SW480 (cell line): Measurements from ENCODE around the gene HNRNPM.
"Not testable (repeated sequence)": the region's sequence is repeated elsewhere in the genome, so short reads cannot be mapped to it uniquely, and the experiment has no call there.

ENCODE experiments used
- DNase-seq: peaks from one replicate; pipeline ENCODE4 v3.0.0-alpha.2; 2016; ENCODE audit warnings: low spot score

Gene HNRNPM, protein sequence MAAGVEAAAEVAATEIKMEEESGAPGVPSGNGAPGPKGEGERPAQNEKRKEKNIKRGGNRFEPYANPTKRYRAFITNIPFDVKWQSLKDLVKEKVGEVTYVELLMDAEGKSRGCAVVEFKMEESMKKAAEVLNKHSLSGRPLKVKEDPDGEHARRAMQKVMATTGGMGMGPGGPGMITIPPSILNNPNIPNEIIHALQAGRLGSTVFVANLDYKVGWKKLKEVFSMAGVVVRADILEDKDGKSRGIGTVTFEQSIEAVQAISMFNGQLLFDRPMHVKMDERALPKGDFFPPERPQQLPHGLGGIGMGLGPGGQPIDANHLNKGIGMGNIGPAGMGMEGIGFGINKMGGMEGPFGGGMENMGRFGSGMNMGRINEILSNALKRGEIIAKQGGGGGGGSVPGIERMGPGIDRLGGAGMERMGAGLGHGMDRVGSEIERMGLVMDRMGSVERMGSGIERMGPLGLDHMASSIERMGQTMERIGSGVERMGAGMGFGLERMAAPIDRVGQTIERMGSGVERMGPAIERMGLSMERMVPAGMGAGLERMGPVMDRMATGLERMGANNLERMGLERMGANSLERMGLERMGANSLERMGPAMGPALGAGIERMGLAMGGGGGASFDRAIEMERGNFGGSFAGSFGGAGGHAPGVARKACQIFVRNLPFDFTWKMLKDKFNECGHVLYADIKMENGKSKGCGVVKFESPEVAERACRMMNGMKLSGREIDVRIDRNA

GRCh38 chr19:8444677-8445487 lies at the start of gene HNRNPM:
Gene HNRNPM (plus strand): TSS chr19:8444975. CDS start chr19:8444999, 24 bp downstream.
- DNase-seq, result peak; percentile 97

DNA sequence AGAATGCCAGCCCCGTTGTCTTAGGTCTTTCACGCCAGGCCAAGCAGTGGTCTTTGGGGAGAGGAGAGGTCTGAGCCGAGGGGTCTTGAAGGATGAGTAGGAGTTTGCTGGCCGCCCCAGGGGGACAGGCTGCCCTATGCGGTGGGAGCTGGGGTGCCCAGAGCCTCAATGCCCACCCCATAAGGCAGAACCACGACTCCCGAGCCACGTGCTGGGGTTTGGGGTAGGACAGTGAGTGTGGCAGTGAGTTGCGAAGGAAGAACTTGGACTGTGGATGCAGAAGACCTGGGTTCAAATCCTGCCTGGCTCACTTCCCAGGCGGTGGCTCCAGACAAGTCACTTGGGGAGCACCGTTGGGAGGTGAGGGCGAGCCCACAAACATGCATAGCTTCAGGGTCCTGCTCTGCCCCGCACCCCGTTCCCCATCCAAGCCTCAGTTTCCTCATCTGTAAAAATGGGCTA lies 49.1 kb upstream of the HNRNPM start:
- DNase-seq, result no peak

DNA sequence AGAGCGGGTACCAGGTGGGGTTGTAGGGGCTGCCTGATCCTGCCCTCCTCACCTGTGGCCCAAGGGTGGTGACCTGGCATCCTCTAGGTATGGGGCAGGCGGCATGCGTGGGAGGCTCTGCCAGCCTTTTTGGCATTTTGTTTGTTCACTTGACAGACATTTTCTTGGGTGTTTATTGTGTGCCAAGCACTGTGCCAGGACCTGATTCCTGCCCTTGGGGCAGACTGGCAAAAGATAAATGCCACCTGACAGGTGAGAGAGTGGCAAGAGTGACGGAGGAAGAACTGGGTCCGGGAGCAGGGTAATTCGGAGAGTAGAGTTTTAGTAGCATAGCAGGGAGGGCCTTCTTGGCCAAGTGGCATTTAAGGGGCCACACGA lies 48.6 kb upstream of the HNRNPM start:
- DNase-seq, result no peak

DNA sequence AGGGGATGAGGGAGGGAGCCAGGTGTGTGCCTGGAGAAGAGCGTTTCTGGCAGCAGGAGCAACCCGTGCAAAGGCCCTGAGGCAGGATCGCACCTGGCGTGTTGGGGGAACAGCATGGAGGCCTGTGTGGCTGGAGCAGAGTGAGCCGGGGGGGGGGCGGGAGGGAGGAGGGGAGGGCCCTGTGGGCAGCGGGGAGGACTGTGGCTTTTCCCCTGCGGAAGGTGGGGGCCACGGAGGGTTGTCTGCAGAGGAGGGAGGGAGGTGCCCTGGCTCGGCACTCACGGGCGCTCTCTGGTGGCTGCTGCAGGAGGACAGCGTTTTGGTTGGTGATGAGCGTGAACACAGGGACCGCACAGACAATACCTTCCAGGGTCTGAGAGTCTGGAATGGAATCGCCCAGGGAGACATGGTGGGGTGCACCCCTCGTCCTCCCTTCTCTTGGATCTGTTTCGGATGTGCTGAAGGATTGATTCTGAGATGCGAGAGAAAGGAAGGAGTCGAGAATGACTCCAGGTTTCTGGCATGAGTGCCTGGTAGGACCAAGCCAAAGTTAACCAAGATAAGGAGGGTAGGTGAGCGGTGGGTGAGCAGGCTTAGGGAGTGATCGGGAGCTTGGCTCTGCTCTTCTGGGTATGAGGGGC lies 48.1 kb upstream of the HNRNPM start:
- peak; percentile 58 for DNase-seq

GRCh38 chr19:8397271-8397670 lies 47.5 kb upstream of the HNRNPM start:
- no peak for DNase-seq

DNA sequence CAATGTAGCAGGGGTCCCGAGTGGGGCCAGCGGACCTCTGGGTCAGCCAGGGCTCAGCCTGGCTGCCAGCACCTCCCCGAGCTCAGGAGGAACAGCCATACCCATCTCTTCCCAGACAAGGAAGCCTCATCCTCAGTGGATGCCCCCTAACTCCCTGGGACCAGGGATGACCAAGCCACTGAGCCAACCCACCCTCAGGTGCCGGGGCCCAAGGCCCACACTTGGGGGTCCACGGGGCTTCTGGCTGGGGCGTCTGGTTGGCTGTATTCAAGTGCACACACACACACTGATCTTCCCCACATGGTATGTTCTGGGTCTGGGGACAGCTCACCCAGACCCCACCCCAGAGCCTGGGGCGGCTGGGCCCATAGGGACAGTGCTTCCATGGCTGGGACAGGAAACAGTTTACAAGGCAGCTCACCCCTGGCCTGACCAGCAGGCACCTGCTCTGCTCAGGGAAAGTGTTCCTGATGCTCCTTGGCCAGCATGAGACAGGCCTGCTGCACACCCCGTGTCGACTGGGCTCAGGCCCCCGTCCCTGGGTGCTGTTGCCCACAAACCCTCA lies 46.9 kb upstream of the HNRNPM start:
- no peak for DNase-seq

GRCh38 chr19:8398311-8398771 lies 46.4 kb upstream of the HNRNPM start:
- no peak for DNase-seq

DNA sequence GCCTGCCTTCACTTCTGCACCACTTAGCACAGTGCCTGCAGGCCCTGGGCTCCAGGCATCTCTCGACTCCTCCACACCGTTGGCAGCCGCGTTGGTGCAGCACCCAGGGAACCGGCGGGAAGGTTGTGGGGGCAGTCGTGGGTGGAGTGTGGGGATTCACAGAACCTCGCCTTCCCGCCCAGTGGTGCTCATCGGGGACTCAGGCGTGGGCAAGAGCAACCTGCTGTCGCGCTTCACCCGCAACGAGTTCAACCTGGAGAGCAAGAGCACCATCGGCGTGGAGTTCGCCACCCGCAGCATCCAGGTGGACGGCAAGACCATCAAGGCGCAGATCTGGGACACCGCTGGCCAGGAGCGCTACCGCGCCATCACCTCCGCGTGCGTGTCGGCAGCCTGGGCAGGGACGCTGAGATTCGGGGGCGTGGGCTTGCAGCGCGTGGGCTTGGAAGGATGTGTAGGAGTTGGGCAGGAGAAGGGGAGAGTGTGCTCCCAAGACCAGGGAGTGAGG lies 45.0 kb upstream of the HNRNPM start:
- no peak for DNase-seq

- DNase-seq, result no peak
These were observed 42.8 kb upstream of the HNRNPM start for GRCh38 chr19:8401981-8402411.

DNA sequence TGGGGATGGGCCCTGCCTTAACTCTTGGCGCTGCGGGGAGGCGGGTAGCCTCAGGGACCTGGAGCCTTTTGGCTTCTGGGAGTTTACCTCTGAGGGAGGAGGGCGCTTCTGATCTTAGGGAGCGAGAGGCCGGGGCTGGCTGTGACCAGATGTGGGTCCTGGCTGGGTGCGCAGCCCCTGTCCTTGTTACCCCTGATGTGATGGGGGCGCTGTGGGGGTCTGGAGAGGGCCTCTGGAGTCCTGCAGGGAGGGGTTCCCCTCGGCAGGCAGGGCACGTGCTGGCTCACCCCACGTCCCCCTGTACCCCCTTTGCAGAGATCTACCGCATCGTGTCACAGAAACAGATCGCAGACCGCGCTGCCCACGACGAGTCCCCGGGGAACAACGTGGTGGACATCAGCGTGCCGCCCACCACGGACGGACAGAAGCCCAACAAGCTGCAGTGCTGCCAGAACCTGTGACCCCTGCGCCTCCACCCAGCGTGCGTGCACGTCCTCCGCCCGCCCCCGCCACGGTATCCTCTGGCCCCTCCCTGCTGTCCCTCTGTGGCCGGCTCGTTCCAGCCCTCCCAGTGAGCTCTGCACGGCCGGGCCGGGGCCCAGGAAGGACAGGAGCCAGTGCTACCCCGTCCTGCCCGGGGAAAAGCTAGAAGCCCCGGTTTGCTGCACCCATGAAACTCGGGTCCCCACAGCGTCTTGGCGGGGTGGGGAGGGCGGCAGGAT lies 41.5 kb upstream of the HNRNPM start:
- no peak for DNase-seq

DNA sequence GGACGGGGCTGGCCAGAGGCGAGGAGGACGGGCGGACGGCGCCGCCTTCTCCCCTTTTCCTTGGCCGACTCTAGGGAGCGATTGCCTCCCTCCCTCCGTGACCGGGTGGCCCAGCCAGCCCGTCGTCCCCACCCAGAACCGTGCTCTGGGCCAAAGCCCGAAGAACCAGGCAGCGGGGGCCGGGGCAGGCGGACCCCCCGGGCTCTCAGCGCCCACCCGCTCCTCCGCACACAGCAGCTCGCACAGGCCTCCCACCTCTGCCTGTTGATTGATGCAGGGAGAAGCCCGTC lies 41.0 kb upstream of the HNRNPM start:
- DNase-seq, result no peak

GRCh38 chr19:8404391-8405151 lies 40.2 kb upstream of the HNRNPM start:
- no peak for DNase-seq

GRCh38 chr19:8410718-8411117 lies 34.1 kb upstream of the HNRNPM start:
- not testable (repeated sequence) for DNase-seq

DNA sequence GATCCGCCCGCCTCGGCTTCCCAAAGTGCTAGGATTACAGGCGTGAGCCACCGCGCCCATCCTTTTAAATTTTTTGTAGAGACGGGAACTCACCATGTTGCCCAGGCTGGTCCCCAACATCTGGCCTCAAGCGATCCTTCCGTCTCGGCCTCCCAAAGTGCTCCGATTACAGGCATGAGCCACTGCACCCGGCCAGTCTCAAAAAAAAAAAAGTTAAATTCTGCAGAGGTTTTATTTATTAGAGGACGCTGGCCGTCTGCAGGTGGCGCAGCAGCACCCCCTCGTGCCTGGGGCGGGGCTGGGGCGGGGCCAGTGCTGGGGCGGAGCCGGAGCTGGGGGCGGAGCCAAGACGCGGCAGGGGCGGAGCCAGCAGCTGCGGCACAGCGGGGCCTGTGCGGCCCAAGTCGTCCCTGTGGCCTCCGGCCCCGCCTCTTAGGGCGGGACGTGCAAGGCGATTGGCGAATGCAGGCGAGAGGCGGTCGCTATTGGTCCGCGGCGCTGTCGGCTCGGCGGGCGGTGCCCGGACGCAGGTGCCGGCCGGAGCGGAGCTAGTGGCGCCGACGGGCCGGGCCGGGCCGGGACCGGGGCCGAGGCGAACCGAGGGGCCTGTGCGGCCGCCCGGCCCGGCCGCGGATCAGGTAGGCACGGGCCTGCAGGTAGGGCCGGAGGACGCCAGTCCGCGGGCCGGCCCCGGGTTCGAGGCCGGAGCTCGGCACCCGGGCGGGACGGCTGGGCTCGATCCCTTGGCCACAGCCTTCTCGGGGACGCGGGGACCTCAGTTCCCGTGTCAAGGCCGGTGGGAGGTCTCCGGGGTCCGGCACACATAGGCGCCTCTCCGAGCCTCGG lies 31.8 kb upstream of the HNRNPM start, which contains the start of gene MARCHF2:
Gene MARCHF2 (plus strand): TSS at position 523 of the 846 bp plus-strand sequence. CDS start 8,536 bp downstream, outside the sequence.
- peak; percentile 94 for DNase-seq

DNA sequence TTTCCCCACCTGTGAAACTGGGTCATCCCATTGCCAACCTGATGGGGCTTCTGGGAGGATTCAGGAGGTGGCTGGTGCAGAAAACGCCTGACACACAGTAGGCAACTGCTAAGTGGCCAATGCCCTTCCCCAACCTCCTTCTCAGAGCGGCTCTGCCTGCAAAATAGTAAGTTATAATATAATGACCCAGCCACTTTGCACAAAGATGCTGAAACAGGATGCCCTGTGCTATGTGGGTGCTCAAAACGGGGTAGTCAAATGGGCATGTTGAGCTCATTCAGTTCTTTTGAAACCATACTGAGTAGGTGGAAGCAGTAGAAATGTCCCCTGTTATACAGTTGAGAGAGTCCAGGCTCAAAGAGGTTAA lies 31.2 kb upstream of the HNRNPM start:
- no peak for DNase-seq

DNA sequence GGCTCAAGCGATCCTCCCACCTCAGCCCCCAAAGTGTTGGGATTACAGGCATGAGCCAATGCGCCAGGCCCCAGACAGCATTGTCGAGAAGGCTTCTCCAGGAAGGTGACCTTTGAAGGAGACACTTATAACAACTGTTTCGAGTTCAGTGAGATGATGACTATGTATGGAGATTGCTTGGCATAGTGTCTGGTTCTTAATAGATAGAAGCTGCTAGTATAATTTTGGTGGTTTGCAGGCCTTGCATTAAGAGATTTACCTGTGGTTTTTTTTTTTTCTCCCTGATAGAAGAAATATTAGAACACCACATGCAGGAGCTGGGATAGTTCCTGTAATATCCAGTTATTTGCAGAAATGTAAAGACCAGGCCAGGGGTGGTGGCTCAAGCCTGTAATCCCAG lies 28.0 kb upstream of the HNRNPM start:
- no peak for DNase-seq

GRCh38 chr19:8421484-8422461 lies 23.0 kb upstream of the HNRNPM start:
- no peak for DNase-seq

- DNase-seq, result peak; percentile 85
These were observed 21.0 kb upstream of the HNRNPM start for GRCh38 chr19:8423817-8424223.
